ENCODE measurements around the gene EML2.
"Not testable (repeated sequence)": the region's sequence is repeated elsewhere in the genome, so short reads cannot be mapped to it uniquely, and the experiment has no call there.

EML2 gene

GRCh38 chr19:45615795-45616703 lies 23.1 kb downstream of the EML2 start:
- no peak for DNase-seq (ENCODE audit: low spot score)

GRCh38 chr19:45615056-45615455 lies 24.1 kb downstream of the EML2 start:
- DNase-seq (ENCODE audit: low spot score), result not testable (repeated sequence)

GRCh38 chr19:45613926-45614725 lies 25.1 kb downstream of the EML2 start:
- DNase-seq (ENCODE audit: low spot score), result no peak

GRCh38 chr19:45608948-45609347 lies 30.2 kb downstream of the EML2 start:
- DNase-seq (ENCODE audit: low spot score), result no peak

GRCh38 chr19:45607071-45608029 lies 31.8 kb downstream of the EML2 start:
- peak; percentile 65 for DNase-seq (ENCODE audit: low spot score)

- no peak for DNase-seq (ENCODE audit: low spot score)
Observed at GRCh38 chr19:45601524-45602374, 37.4 kb downstream of the EML2 start, which contains the start of gene GPR4. GPR4 (minus strand) TSS chr19:45602212; CDS start chr19:45591866, 10,346 bp downstream.

GRCh38 chr19:45601115-45601514 lies 38.1 kb downstream of the EML2 start:
- DNase-seq (ENCODE audit: low spot score), result no peak

GRCh38 chr19:45600340-45600885 lies 38.8 kb downstream of the EML2 start:
- DNase-seq (ENCODE audit: low spot score), result no peak

- no peak for DNase-seq (ENCODE audit: low spot score)
Observed at GRCh38 chr19:45599286-45599685, 39.9 kb downstream of the EML2 start.

GRCh38 chr19:45598267-45599001 lies 40.8 kb downstream of the EML2 start:
- no peak for DNase-seq (ENCODE audit: low spot score)

GRCh38 chr19:45597425-45598111 lies 41.6 kb downstream of the EML2 start:
- no peak for DNase-seq (ENCODE audit: low spot score)

- no peak for DNase-seq (ENCODE audit: low spot score)
Observed at GRCh38 chr19:45595814-45596213, 43.4 kb downstream of the EML2 start.

GRCh38 chr19:45593520-45593919 lies 45.7 kb downstream of the EML2 start:
- no peak for DNase-seq (ENCODE audit: low spot score)

GRCh38 chr19:45592366-45592765 lies 46.8 kb downstream of the EML2 start:
- no peak for DNase-seq (ENCODE audit: low spot score)

- DNase-seq (ENCODE audit: low spot score), result no peak
Observed at GRCh38 chr19:45591638-45592005, 47.6 kb downstream of the EML2 start.

- DNase-seq (ENCODE audit: low spot score), result no peak
Observed at GRCh38 chr19:45591004-45591637, 48.1 kb downstream of the EML2 start.

GRCh38 chr19:45590300-45591003 lies 48.7 kb downstream of the EML2 start:
- no peak for DNase-seq (ENCODE audit: low spot score)

- no peak for DNase-seq (ENCODE audit: low spot score)
Observed at GRCh38 chr19:45589768-45590167, 49.4 kb downstream of the EML2 start.

Data from pons (tissue), 1 donor.